GM18502 (cell line): ENCODE measurements around the gene HABP2.
A peak's percentile ranks its signal among the peaks of the same experiment; 100 is the strongest.

Experiments
- ATAC-seq: cut with Tn5 transposase; IDR thresholded peaks from one replicate; pipeline ENCODE4 v1.9.1; 2021; ENCODE audit warnings: mild to moderate bottlenecking; ENCODE audit not compliant: unreplicated experiment, poor library complexity

Gene HABP2

DNA sequence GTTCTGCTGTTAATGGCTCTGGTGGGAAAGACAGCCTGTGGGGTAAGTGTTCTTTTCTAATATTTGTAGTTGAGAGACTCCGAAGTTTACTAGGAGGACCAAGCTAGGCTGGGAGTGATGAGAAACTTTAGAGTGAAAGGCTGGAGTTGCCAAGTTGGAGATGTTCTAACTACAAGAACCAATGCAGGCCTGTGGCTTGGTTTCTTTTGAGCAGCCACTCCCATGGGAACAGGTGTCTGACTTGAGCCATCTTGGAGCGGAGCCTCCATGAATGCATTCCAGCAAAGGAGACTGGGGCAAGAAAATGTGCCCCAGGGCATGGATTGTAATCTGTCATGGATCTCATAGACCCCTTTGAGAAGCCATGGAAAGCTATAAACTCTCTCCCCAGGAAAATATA lies 296 bp downstream of the HABP2 start:
- ATAC-seq, result no peak

DNA sequence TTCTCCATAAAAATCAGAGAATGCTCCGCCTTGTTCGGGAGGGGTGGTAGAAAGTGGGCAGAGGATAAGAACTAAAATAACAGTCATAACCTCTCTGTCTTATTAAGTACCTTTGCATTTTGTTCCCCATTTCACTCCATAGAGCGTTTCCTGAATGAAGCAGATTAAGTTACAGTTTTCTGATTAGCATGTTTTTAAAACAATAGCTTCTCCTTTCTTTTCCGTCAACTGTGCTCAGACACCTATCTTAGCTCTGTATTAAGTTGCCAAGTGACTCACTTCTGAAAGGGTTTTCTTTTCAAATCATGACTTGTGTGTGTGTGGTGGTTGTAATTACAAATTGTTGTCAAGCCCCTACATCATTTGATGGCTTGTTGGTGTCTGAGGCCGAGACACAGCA lies 1.4 kb downstream of the HABP2 start:
- no peak for ATAC-seq

DNA sequence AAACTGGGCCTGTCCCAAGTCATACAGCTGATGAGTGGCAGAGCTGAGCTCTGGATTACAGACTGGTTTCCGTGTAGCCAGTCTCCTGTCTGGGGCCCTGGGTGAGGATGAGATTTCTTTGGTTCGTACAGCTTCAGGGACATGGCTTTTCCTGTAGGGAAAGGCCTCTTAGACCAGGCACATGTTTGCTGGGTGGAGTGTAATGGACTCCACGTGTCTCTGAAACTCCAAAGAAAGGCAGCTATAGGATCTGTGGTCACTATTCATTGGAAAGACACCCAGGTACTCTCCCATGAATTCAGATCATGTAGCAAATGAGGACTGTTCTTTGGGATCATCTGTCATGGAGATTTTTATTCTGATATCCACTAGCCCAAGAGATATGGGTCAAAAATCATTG lies 2.4 kb downstream of the HABP2 start:
- no peak for ATAC-seq

GRCh38 chr10:113555751-113556150 lies 2.9 kb downstream of the HABP2 start:
- no peak for ATAC-seq

GRCh38 chr10:113557424-113557862 lies 4.6 kb downstream of the HABP2 start:
- ATAC-seq, result no peak

- ATAC-seq, result no peak
These were observed 5.1 kb downstream of the HABP2 start for GRCh38 chr10:113557903-113558321.

DNA sequence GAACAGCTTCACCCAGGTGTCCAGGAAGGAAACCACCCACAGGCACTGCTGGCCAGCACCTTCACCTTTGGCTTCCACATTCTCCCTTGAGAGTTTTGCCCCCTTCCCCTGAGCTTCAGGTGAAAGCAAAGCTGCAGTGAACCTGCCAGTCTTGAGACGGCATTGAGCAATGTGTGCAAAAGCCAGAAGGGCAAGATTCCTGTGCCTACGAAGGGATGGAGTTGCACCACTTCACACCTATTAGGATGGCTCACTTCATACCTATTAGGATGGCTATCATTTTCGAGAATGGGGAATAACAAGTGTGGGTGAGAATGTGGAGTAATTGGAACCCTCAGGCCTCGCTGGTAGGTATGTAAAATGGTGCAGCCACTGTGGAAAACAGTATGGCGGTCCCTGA lies 7.2 kb downstream of the HABP2 start:
- no peak for ATAC-seq

- no peak for ATAC-seq
These were observed 8.4 kb downstream of the HABP2 start for GRCh38 chr10:113561214-113561613.

DNA sequence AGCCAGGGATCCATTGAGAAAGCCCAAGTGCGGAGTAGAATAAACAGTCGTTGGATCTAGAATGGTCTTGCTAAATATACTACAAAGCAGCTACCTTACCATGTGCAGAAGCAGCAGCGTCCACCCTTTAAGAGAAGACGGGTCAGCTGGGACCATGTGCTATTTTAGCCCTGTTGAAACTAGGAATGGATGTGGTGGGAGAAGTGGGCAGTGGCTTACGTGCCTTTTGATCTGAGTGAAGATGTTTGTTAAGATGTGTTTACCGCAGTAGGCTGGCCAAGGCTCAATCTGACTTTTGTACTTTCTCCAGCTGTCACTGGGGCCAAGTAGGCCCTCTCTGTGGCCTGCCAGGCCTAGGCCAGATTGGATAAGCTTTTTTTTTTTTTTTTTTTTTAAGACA lies 9.2 kb downstream of the HABP2 start:
- no peak for ATAC-seq

GRCh38 chr10:113562704-113563103 lies 9.9 kb downstream of the HABP2 start:
- ATAC-seq, result no peak

DNA sequence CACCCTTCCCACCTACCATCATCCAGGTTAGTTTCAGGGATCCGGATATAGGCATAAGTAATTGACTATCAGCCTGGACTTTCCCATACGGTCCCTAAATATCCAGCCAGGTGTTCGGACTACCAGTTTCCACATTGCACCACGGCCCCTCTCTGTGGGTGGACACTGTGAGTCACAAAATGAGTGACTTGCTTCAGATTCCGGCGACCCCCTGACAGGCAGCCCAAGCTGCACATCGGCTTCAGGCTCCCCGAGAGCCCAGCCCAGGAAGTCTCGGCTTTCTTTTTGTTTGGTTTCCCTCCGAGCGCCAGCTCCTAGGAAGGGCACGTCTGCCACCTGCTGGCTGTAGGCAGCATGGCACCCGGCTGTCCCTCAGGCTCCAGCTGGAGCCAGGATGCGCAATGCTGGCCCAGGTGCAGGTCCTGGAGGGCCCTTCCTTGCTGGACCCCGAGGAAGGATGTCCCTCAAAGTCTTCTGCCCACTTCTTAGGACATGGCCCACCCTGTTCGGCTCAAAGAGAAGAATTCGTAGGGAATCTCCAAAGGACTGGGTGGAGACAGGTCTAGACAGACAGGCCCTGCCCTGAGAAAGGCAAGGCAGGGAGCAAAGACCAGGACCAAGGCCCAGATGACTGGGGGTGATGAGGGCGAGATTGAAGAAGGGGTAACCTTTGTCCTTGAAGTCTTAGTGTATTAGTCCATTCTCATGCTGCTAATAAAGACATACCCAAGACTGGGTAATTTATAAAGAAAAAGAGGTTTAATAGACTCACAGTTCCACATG lies 10.6 kb downstream of the HABP2 start:
- ATAC-seq, result peak; percentile 99

- ATAC-seq, result no peak
These were observed 12.5 kb downstream of the HABP2 start for GRCh38 chr10:113565364-113565763.

GRCh38 chr10:113566888-113567287 lies 14.0 kb downstream of the HABP2 start:
- no peak for ATAC-seq

GRCh38 chr10:113569576-113569975 lies 16.7 kb downstream of the HABP2 start:
- no peak for ATAC-seq

- ATAC-seq, result no peak
These were observed 19.9 kb downstream of the HABP2 start for GRCh38 chr10:113572520-113573290.

DNA sequence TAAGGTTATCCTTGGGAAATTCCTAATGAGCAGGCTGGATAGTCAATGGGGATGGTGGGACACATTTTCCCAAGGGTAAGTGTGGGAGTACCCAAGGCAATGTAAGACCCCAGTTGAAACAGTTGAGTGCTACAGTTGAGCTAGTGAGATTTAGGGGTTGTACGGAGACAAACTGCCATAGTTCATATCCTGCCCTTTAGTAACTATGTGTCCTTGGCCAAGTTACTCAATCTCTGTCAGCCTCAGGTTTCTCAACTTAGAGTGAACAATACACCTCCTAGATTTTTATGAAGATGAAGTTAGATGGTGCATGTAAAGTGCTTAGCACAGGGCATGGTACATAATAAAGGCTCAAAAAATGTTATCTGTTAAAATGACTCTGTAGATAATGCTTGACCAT lies 20.5 kb downstream of the HABP2 start:
- ATAC-seq, result no peak

GRCh38 chr10:113576852-113577251 lies 24.0 kb downstream of the HABP2 start:
- ATAC-seq, result no peak

DNA sequence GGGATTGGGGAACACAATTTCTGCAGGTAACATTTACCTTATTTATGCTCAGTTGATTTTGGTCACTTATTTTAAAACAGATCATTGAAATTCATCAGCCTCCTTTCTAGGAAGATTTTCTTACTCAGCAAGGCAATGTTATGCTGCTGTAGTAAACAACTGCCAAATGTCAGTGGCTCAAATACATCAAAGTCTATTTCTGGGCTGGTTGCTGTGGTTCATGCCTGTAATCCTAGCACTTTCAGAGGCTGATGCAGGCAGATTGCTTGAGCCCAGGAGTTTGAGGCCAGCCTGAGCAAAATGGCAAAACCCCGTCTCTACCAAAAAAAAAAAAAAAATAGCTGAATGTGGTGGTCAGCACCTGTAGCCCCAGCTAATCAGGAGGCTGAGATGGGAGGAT lies 25.9 kb downstream of the HABP2 start:
- ATAC-seq, result no peak

DNA sequence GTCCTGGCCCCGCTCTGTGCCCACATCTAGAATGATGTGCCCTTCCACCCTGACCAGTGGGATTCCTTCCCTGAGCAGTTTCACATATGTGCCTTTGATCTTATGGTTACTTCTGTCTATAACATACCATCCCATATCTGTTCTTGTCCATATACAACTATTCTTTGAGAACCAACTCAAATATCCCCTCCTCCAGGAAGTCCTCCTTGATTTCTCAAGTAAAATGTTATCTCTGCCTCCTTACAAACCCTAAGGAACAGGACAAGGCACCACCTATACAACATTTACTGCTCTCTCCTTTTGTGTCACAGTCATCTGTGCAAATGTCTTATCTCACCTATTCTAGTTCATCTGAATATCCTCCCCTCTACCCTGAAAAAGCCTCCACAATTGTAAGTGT lies 28.2 kb downstream of the HABP2 start:
- no peak for ATAC-seq

DNA sequence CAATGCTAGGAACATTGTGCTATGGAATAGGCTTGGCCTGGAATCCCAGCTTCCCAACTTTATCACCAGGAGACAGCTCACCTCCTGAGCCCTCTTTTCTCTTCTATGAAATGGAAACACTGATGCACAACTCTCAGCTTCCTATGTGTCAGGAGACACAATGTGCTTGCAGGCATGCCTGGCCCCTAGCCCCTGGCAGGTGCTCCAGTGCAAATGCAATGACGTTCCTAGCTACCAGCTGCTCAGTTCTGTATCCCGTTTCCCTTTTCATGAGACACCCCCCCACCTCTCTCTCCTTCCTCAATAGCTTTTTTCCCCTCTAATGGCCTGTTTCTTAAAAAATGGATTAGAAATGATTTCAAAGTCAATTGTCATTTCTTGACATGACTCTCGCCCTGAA lies 30.7 kb downstream of the HABP2 start:
- no peak for ATAC-seq

- peak; percentile 58 for ATAC-seq
These were observed 33.1 kb downstream of the HABP2 start for GRCh38 chr10:113585949-113586348.
